ENCODE results near the gene RBM14.

Gene RBM14

DNA sequence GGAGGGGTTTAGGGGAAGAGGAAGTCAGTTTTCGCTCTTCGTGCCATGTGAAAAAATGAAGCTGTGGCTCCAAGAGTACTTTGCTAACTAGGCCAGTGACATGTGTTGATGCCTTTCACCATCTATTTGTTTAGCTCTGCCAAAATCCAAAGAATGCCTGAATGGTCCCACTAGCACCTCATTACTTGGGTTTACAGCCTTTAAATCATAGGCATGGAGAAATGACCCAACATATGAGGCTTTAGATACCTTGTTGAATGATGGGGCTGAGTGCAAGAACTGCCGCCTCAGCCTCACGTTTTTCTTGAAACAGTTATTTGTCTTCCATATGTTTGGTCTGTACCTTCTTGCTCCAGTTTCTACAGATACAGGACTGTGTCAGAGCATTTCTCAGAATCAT lies 30.4 kb downstream of the RBM14 start:
- DNase-seq (ENCODE audit: extremely low spot score), result no peak
- POLR2A ChIA-PET, result interaction anchor here (1.0 to 4.8 kb wide), 3 partner anchors 8 to 32 kb away, joined by 3 to 23 read pairs (median 4); partner anchors contain the start of genes RBM14 and RBM4
- CTCF ChIA-PET, result no interaction called here
- no peak for TF ChIP-seq NFRKB (IDR thresholded peaks at IDR 0.05)
- TF ChIP-seq, protein P1, sequence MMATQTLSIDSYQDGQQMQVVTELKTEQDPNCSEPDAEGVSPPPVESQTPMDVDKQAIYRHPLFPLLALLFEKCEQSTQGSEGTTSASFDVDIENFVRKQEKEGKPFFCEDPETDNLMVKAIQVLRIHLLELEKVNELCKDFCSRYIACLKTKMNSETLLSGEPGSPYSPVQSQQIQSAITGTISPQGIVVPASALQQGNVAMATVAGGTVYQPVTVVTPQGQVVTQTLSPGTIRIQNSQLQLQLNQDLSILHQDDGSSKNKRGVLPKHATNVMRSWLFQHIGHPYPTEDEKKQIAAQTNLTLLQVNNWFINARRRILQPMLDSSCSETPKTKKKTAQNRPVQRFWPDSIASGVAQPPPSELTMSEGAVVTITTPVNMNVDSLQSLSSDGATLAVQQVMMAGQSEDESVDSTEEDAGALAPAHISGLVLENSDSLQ (IDR thresholded peaks at IDR 0.05), result no peak
- no peak for TF ChIP-seq ELF4 (IDR thresholded peaks at IDR 0.05)
- TF ChIP-seq SP1 (IDR thresholded peaks at IDR 0.05), result no peak
- TF ChIP-seq BHLHE40 (IDR thresholded peaks at IDR 0.05; ENCODE audit: borderline replicate concordance), result no peak
- TF ChIP-seq FOXA1 (IDR thresholded peaks at IDR 0.05), result no peak
- TF ChIP-seq LEF1 (IDR thresholded peaks at IDR 0.05; ENCODE audit: borderline replicate concordance), result no peak
- no peak for TF ChIP-seq ZNF384 (IDR thresholded peaks at IDR 0.05)
- TF ChIP-seq SUZ12 (IDR thresholded peaks at IDR 0.05), result no peak
- TF ChIP-seq FOXM1 (IDR thresholded peaks at IDR 0.05; ENCODE audit: borderline replicate concordance), result no peak
- no peak for TF ChIP-seq HDGF (IDR thresholded peaks at IDR 0.05; ENCODE audit: borderline replicate concordance)
- TF ChIP-seq ARNT (IDR thresholded peaks at IDR 0.05), result no peak
- TF ChIP-seq TARDBP (IDR thresholded peaks at IDR 0.05), result no peak
- TF ChIP-seq CTBP1 (IDR thresholded peaks at IDR 0.05; ENCODE audit: borderline replicate concordance), result no peak
- TF ChIP-seq FOXK2 (IDR thresholded peaks at IDR 0.05), result no peak
- no peak for TF ChIP-seq L3MBTL2 (conservative IDR thresholded peaks at IDR 0.05)

DNA sequence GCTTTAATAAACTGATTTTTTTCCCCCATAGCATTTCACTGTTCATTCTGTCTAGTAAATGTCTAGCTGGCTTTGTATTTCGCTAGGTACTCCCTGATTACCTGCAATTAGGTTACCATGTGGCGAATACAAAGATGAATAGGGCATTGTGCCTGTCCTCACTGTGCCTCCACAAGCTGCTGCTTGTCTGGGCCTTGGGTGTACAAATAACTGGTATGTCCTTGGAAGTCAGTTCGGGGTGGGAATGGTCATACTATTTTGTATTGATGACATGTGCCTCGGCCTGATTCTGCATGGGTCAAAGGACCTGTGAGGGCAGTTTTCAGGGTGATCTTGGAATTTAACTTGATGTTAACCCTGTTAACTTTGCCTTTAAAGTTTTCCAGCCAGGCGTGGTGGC lies 33.5 kb downstream of the RBM14 start:
- no peak for DNase-seq (ENCODE audit: extremely low spot score)
- ChIA-PET CTCF (no interaction called here), POLR2A (interaction anchor here (1.5 to 4.8 kb wide), 3 partner anchors 11 to 33 kb away, joined by 5 to 23 read pairs (median 7); partner anchors contain the start of genes RBM14, RBM4 and RBM4B)
- TF ChIP-seq NFRKB (IDR thresholded peaks at IDR 0.05) (no peak), ELF4 (IDR thresholded peaks at IDR 0.05) (no peak), TARDBP (IDR thresholded peaks at IDR 0.05) (no peak), FOXA1 (IDR thresholded peaks at IDR 0.05) (no peak), L3MBTL2 (conservative IDR thresholded peaks at IDR 0.05) (no peak), SUZ12 (IDR thresholded peaks at IDR 0.05) (no peak), SP1 (IDR thresholded peaks at IDR 0.05) (no peak), HDGF (IDR thresholded peaks at IDR 0.05; ENCODE audit: borderline replicate concordance) (no peak), ZNF384 (IDR thresholded peaks at IDR 0.05) (no peak), FOXM1 (IDR thresholded peaks at IDR 0.05; ENCODE audit: borderline replicate concordance) (no peak), ARNT (IDR thresholded peaks at IDR 0.05) (no peak), LEF1 (IDR thresholded peaks at IDR 0.05; ENCODE audit: borderline replicate concordance) (no peak), FOXK2 (IDR thresholded peaks at IDR 0.05) (no peak), CTBP1 (IDR thresholded peaks at IDR 0.05; ENCODE audit: borderline replicate concordance) (no peak), BHLHE40 (IDR thresholded peaks at IDR 0.05; ENCODE audit: borderline replicate concordance) (no peak)
- TF ChIP-seq, protein P1 (IDR thresholded peaks at IDR 0.05), result no peak

DNA sequence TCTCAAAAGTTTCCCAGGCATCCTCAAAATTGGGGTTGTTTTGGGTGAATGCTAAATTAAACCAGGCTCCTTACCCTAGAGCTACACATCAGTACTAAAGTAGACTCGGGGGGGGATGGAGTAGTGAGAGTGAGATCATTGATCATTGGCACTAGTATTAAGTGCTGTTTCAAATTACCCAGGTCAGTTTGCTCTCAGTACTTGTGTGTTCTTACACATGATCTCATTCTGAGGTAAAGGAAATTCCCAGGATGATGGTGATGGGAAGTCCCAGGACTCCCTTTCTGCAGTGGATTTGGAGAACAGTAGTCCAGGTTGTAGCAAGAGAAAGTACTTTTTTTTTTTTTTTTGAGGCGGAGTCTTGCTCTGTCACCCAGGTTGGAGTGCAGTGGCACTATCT lies 34.6 kb downstream of the RBM14 start:
- DNase-seq (ENCODE audit: extremely low spot score), result no peak
- POLR2A ChIA-PET, result no interaction called here
- TF ChIP-seq SP1 (IDR thresholded peaks at IDR 0.05), result no peak
- TF ChIP-seq ARNT (IDR thresholded peaks at IDR 0.05), result no peak
- no peak for TF ChIP-seq FOXM1 (IDR thresholded peaks at IDR 0.05; ENCODE audit: borderline replicate concordance)
- TF ChIP-seq HDGF (IDR thresholded peaks at IDR 0.05; ENCODE audit: borderline replicate concordance), result no peak
- no peak for TF ChIP-seq SUZ12 (IDR thresholded peaks at IDR 0.05)
- no peak for TF ChIP-seq ELF4 (IDR thresholded peaks at IDR 0.05)
- TF ChIP-seq, protein P1 (IDR thresholded peaks at IDR 0.05), result no peak
- no peak for TF ChIP-seq ZNF384 (IDR thresholded peaks at IDR 0.05)
- TF ChIP-seq BHLHE40 (IDR thresholded peaks at IDR 0.05; ENCODE audit: borderline replicate concordance), result no peak
- no peak for TF ChIP-seq FOXA1 (IDR thresholded peaks at IDR 0.05)
- TF ChIP-seq L3MBTL2 (conservative IDR thresholded peaks at IDR 0.05), result no peak
- no peak for TF ChIP-seq LEF1 (IDR thresholded peaks at IDR 0.05; ENCODE audit: borderline replicate concordance)
- no peak for TF ChIP-seq NFRKB (IDR thresholded peaks at IDR 0.05)
- TF ChIP-seq TARDBP (IDR thresholded peaks at IDR 0.05), result no peak
- TF ChIP-seq CTBP1 (IDR thresholded peaks at IDR 0.05; ENCODE audit: borderline replicate concordance), result no peak
- no peak for TF ChIP-seq FOXK2 (IDR thresholded peaks at IDR 0.05)
- CTCF ChIA-PET, result no interaction called here

DNA sequence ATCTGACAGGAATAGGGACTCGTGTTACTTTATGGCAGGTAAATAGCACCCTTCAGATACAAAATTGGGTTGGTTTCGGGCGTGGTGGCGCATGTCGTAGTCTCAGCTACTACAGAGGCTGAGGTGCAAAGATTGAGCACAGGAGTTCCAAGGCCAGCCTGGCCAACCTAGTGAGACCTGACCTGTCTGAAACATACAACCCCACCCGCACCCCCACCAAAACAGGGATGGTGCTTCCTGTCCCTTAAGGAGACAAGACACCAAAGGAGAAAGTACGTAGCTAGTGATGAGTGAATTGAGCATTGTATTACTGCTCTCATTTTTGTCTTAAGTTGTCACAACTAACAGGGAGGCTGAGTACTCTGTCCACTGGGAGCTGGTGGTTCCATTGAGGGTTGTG lies 36.2 kb downstream of the RBM14 start:
- no peak for DNase-seq (ENCODE audit: extremely low spot score)
- POLR2A ChIA-PET, result interaction anchor here (1.0 to 2.1 kb wide), 2 partner anchors 14 to 36 kb away, joined by 3 to 8 read pairs; partner anchors contain the start of genes RBM14 and RBM4
- CTCF ChIA-PET, result no interaction called here
- no peak for TF ChIP-seq FOXK2 (IDR thresholded peaks at IDR 0.05)
- no peak for TF ChIP-seq SP1 (IDR thresholded peaks at IDR 0.05)
- no peak for TF ChIP-seq TARDBP (IDR thresholded peaks at IDR 0.05)
- TF ChIP-seq NFRKB (IDR thresholded peaks at IDR 0.05), result no peak
- no peak for TF ChIP-seq SUZ12 (IDR thresholded peaks at IDR 0.05)
- TF ChIP-seq FOXM1 (IDR thresholded peaks at IDR 0.05; ENCODE audit: borderline replicate concordance), result no peak
- TF ChIP-seq LEF1 (IDR thresholded peaks at IDR 0.05; ENCODE audit: borderline replicate concordance), result no peak
- TF ChIP-seq HDGF (IDR thresholded peaks at IDR 0.05; ENCODE audit: borderline replicate concordance), result no peak
- no peak for TF ChIP-seq L3MBTL2 (conservative IDR thresholded peaks at IDR 0.05)
- TF ChIP-seq FOXA1 (IDR thresholded peaks at IDR 0.05), result no peak
- TF ChIP-seq BHLHE40 (IDR thresholded peaks at IDR 0.05; ENCODE audit: borderline replicate concordance), result no peak
- no peak for TF ChIP-seq ZNF384 (IDR thresholded peaks at IDR 0.05)
- TF ChIP-seq CTBP1 (IDR thresholded peaks at IDR 0.05; ENCODE audit: borderline replicate concordance), result no peak
- TF ChIP-seq ARNT (IDR thresholded peaks at IDR 0.05), result no peak
- TF ChIP-seq, protein P1 (IDR thresholded peaks at IDR 0.05), result no peak
- no peak for TF ChIP-seq ELF4 (IDR thresholded peaks at IDR 0.05)

DNA sequence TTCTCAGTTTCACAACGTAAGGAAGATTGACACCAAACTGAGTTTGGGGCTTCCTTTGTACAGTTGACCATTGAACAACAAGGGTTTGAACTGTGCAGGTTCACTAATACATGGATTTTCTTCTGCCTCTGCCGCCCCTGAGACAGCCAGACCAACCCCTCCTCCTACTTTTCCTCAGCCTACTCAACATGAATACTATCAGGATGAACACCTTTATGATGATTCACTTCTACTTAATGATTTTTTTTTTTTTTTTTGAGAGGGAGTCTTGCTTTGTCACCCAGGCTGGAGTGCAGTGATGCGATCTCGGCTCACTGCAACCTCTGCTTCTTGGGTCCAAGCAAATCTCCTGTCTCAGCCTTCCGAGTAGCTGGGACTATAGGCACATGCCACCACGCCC lies 36.7 kb downstream of the RBM14 start:
- TF ChIP-seq ELF4 (IDR thresholded peaks at IDR 0.05) (no peak), ARNT (IDR thresholded peaks at IDR 0.05) (no peak), L3MBTL2 (conservative IDR thresholded peaks at IDR 0.05) (no peak), SP1 (IDR thresholded peaks at IDR 0.05) (no peak), TARDBP (IDR thresholded peaks at IDR 0.05) (no peak)
- DNase-seq (ENCODE audit: extremely low spot score), result no peak
- POLR2A ChIA-PET, result interaction anchor here (1.0 to 2.1 kb wide), 2 partner anchors 15 to 37 kb away, joined by 3 to 8 read pairs; partner anchors contain the start of genes RBM14 and RBM4
- CTCF ChIA-PET, result interaction anchor here (0.7 kb wide), 1 partner anchor 13 kb away, joined by 6 read pairs; no protein-coding TSS in a partner anchor
